GM18520 (cell line): ENCODE data around the gene AZU1.
"Not testable (repeated sequence)": the region's sequence is repeated elsewhere in the genome, so short reads cannot be mapped to it uniquely, and the experiment has no call there.

Experiments
- ATAC-seq: cut with Tn5 transposase; IDR thresholded peaks from one replicate; pipeline ENCODE4 v1.9.1; 2021; ENCODE audit not compliant: unreplicated experiment

Gene AZU1

DNA sequence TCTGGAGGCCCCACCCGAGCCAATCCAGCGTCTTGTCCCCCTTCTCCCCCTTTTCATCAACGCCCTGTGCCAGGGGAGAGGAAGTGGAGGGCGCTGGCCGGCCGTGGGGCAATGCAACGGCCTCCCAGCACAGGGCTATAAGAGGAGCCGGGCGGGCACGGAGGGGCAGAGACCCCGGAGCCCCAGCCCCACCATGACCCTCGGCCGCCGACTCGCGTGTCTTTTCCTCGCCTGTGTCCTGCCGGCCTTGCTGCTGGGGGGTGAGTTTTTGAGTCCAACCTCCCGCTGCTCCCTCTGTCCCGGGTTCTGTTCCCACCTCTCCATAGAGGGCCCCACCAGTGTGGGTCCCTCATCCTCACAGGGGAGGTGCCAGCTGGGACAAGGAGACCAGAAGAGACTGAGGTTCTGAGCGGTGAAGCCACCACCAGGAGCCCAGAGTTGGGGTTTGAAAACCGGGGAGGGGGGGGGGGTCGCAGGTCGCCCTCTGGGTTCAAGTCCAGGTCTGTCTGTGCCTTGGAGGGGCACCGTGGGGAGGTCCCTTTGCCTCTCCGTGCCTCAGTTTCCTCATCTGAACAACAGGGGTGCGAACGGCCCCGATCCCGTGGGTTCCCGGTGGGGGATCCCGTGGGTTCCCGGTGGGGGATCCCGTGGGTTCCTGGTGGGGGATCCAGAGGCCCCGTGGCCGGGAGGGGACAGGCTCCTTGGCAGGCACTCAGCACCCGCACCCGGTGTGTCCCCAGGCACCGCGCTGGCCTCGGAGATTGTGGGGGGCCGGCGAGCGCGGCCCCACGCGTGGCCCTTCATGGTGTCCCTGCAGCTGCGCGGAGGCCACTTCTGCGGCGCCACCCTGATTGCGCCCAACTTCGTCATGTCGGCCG, 24.7 kb downstream of the AZU1 start, which contains the start of gene ELANE:
ELANE (plus strand) TSS at position 168 of the 878 bp plus-strand sequence; CDS start at position 194, 26 bp downstream.
- ATAC-seq: no peak

DNA sequence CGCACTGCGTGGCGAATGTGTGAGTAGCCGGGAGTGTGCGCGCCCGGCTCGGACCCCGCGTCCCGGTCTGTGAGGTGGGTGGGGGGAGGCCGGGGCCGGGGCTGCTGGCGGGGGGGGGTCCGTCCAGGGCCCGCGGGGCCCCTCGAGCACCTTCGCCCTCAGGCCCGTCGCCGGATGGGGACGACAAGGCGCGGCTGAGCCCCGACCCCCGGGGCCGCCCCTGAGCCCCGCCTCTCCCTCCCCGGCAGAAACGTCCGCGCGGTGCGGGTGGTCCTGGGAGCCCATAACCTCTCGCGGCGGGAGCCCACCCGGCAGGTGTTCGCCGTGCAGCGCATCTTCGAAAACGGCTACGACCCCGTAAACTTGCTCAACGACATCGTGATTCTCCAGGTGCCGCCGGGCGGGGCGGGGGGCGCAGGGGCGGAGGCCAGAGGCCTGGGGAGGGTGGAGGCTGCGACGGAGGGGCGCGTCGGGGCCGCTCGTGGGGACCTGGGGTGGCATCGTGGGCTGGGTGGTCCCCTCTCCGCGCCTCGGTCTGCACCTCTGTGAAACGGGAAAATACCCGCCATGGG, 25.5 kb downstream of the AZU1 start:
- no peak for ATAC-seq

DNA sequence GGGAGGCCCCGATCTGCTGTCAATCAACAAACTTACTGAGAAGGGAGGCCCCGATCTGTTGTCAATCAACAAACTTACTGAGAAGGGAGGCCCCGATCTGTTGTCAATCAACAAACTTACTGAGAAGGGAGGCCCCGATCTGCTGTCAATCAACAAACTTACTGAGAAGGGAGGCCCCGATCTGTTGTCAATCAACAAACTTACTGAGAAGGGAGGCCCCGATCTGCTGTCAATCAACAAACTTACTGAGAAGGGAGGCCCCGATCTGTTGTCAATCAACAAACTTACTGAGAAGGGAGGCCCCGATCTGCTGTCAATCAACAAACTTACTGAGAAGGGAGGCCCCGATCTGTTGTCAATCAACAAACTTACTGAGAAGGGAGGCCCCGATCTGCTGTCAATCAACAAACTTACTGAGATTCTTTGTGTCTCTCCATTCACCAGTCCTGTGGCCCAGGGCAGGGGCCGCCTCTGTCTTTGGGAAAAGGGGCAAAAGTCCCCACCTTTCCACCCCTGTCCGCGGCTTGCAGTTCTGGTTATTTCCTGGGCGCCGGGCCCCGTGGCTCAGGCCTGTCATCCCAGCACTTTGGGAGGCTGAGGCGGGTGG, 26.1 kb downstream of the AZU1 start:
- ATAC-seq: not testable (repeated sequence)

GRCh38 chr19:854549-854948, 26.9 kb downstream of the AZU1 start:
- ATAC-seq: no peak

- no peak for ATAC-seq
Measured at GRCh38 chr19:855142-855541, 27.5 kb downstream of the AZU1 start.

GRCh38 chr19:855566-856120, 28.0 kb downstream of the AZU1 start:
- no peak for ATAC-seq

DNA sequence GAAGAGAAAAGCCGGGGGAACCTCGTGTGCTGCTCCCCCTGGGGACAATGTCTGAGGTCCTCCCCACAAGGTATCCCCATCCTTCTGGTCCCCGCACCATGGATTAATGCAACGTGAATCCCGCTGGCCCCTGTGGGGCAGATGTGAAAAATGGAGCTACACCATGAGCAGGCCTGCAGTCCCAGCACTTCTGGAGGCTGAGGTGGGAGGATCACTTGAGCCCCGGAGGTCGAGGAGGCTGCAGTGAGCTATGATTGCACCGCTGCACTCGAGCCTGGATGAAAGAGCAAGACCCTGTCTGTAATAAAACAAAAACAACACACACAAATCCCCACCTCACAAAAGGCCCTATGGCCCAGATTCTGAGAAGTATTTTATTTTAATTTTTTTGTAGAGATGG, 30.6 kb downstream of the AZU1 start:
- ATAC-seq: no peak

DNA sequence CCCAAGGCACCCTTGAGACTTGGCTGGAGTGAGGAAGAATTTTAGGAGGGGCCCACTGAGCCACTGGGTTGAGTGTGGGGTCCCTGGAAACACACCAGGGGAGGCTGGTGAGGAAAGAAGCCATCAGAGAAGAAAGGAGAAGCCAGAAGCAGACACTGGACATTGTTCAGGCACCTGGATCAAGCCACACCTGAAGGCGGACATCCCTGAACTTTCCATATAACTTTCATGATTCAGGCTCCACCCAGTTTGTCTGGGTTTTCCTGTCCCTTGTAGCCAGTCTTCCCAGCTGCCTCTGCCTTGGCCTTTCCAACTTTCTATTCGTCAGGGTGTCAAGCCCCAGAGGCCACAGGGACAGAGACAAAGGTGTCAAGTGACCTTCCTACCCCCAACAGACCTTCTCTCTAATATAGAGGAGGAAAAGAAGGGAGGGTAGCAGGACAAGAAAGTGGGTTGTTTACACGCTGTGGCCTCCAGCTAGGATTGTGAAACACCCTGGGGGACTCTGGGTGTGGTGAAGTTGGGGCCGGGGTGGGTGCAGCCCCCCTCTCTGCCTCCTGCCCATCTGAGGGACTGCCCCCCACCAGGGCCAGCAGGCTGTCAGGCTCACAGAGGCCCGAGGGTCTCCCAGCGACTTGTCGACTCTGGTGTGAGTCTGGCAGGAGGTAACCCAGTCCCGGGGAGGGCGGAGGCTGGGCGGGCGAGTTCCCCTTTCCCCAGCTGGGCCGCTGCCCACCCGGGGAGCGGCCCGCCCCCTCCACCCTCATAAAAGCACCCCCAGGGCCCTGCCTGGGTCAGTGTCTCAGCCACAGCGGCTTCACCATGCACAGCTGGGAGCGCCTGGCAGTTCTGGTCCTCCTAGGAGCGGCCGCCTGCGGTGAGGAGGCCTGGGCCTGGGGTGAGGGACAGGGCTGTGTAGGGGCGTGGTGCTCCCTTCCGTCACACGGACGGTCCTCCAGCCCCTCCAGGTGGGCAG, 31.5 kb downstream of the AZU1 start, which contains the start of gene CFD:
CFD (plus strand) TSS at position 797 of the 976 bp plus-strand sequence; CDS start at position 823, 26 bp downstream.
- no peak for ATAC-seq

GRCh38 chr19:861141-861755, 33.6 kb downstream of the AZU1 start:
- no peak for ATAC-seq

- no peak for ATAC-seq
Measured at GRCh38 chr19:861756-862580, 34.3 kb downstream of the AZU1 start.

- ATAC-seq: no peak
Measured at GRCh38 chr19:862581-863314, 35.1 kb downstream of the AZU1 start.

DNA sequence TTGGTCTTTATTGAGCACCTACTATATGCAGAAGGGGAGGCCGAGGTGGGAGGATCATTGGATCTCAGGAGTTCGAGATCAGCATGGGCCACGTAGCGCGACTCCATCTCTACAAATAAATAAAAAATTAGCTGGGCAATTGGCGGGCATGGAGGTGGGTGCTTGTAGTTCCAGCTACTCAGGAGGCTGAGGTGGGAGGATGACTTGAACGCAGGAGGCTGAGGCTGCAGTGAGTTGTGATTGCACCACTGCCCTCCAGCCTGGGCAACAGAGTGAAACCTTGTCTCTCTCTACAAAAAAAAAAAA, 35.6 kb downstream of the AZU1 start:
- ATAC-seq: no peak

DNA sequence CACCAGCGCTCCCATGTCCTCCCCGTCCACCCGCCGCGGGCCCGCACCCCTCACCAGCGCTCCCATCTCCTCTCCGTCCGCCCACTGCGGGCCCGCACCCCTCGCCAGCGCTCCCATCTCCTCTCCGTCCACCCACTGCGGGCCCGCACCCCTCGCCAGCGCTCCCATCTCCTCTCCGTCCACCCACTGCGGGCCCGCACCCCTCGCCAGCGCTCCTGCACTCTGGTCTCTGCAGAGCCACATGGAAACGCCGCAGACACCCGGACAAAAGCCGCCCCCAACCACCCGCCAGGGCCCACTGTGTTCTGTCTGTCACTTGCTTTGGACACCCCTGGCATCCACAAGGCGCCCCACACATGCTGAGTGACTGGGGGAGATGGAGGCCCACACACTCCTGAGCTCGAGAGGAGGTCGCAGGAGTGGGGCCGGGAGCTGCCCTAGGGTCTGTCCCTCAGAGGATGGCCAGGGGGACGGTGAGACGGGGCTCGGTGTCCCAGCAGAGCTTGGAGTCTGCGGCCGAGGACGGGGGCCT, 39.2 kb downstream of the AZU1 start:
- no peak for ATAC-seq

GRCh38 chr19:867301-867793, 39.7 kb downstream of the AZU1 start:
- ATAC-seq: no peak

DNA sequence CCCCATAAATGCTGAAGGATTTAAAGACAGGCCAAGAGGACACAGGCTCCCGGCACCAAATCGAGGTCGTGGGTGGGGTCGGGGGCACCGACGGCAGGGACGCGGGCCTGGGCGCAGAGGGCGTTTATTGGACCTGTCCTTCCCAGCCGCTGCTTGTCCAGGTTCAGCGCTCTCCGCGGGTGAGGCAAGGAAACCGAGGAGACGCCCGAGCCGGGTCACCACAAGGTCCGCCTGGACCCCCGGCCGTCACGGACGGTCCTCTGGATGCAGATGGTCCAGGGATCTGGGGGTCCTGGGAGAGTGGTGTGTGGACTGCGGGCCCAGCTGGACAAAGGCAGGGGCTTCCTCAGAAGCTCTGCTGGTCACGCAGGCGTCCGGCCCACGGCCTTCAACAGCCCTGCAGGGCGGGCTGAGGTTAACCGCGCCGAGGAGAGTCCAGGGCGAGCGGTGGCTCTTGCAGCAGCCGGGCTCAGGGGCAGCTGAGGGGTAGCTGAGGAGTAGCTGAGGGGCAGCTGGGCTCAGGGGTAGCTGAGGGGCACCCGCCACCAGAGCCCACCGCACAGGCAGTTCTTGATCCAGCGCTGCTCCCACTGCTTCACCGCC, 40.3 kb downstream of the AZU1 start:
- ATAC-seq: no peak

DNA sequence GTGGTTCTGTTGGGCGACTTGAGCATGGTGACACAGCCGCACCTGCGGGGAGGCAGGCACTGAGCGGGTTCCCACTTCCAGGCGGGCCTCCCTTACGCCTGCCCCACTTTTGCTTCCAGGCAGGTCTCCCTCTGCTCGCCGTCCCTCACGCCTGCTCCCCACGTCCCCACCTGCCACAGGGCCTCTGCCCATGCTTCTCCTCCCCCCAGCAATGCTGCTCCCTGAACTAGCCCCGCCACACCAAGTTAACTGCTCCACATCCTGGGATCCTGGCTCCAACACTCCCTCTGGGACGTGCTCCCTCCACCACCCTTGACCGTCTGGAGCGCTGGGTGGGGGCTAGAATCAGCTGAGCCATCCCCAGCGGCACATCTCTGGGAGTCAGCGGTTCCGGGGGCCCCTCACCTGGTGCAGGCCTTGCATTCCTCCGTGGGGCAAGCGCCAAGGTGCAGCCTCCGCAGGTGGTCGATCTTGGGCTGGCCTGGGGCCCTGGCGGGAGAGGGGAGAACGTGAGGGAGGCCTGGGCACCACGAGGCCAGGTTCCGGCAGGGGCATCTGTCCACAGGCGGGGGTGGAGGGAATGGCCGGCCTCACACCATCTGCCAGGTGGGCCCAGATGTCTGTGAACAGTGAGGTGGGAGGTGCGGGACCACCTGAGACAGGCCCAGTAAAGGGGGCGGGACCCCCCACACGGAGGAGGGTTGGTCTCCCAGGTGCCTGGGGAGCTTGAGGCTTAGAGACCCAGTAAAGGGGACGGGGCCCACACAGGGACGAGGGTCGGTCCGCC, 41.0 kb downstream of the AZU1 start:
- ATAC-seq: no peak
